GM18907 (cell line): ENCODE measurements around the gene NHLH2.

Source experiments
- ATAC-seq: cut with Tn5 transposase; IDR thresholded peaks from one replicate; pipeline ENCODE4 v1.9.1; 2021; ENCODE audit warnings: mild to moderate bottlenecking, moderate library complexity; ENCODE audit not compliant: unreplicated experiment

NHLH2 gene

GRCh38 chr1:115840605-115841460 lies at the start of gene NHLH2:
Gene NHLH2 (minus strand): TSS chr1:115841126. CDS start chr1:115838372, 2,754 bp downstream.
- ATAC-seq, result no peak

GRCh38 chr1:115890580-115890979 lies 49.7 kb upstream of the NHLH2 start:
- ATAC-seq, result no peak

GRCh38 chr1:115888976-115889375 lies 48.0 kb upstream of the NHLH2 start:
- ATAC-seq, result no peak

GRCh38 chr1:115882913-115883902 lies 42.3 kb upstream of the NHLH2 start:
- no peak for ATAC-seq

GRCh38 chr1:115880981-115881672 lies 40.2 kb upstream of the NHLH2 start:
- ATAC-seq, result no peak

GRCh38 chr1:115879977-115880376 lies 39.1 kb upstream of the NHLH2 start:
- ATAC-seq, result no peak

- no peak for ATAC-seq
Observed at GRCh38 chr1:115877511-115877910, 36.6 kb upstream of the NHLH2 start.

- ATAC-seq, result no peak
Observed at GRCh38 chr1:115874904-115875303, 34.0 kb upstream of the NHLH2 start.

GRCh38 chr1:115874497-115874896 lies 33.6 kb upstream of the NHLH2 start:
- ATAC-seq, result no peak

GRCh38 chr1:115873184-115873583 lies 32.3 kb upstream of the NHLH2 start:
- ATAC-seq, result no peak

GRCh38 chr1:115869064-115869463 lies 28.1 kb upstream of the NHLH2 start:
- ATAC-seq, result no peak

- ATAC-seq, result no peak
Observed at GRCh38 chr1:115867216-115867615, 26.3 kb upstream of the NHLH2 start.

GRCh38 chr1:115865704-115866380 lies 24.9 kb upstream of the NHLH2 start:
- no peak for ATAC-seq

- no peak for ATAC-seq
Observed at GRCh38 chr1:115862403-115862802, 21.5 kb upstream of the NHLH2 start.

GRCh38 chr1:115854005-115854404 lies 13.1 kb upstream of the NHLH2 start:
- no peak for ATAC-seq

GRCh38 chr1:115850937-115851336 lies 10.0 kb upstream of the NHLH2 start:
- ATAC-seq, result no peak

GRCh38 chr1:115847787-115848186 lies 6.9 kb upstream of the NHLH2 start:
- ATAC-seq, result no peak

GRCh38 chr1:115842948-115843347 lies 2.0 kb upstream of the NHLH2 start:
- ATAC-seq, result no peak

- no peak for ATAC-seq
Observed at GRCh38 chr1:115839679-115840237, 1.2 kb downstream of the NHLH2 start.

GRCh38 chr1:115839029-115839678 lies 1.8 kb downstream of the NHLH2 start:
- no peak for ATAC-seq
